Right lobe of liver (tissue), 4 donors: ENCODE results near the gene CSF1R.

Source experiments
- POLR2A ChIP-seq: fragments of 450-650 bp; IDR thresholded peaks from one replicate; pipeline ENCODE4 v1.6.1; 2017; ENCODE audit warnings: antibody characterized with exemption, mild to moderate bottlenecking
- TF ChIP-seq, protein P1 (sequence below), 4 donors: fragments of 200-600 bp in 3 of 4; fragments of 450-650 bp in 1 of 4; IDR thresholded peaks; one replicate each; pipeline versions ENCODE4 v1.5.1 to v1.8.0; 2016 to 2022; ENCODE audit warnings: antibody characterized with exemption in 4 of 4, mild to moderate bottlenecking in 2 of 4
- donor health status: DM: no; HTN: no; CAD: no.
- donor health status: DM: no; HTN: no; CAD: no.
- donor health status: DM: no; HTN: yes; CAD: no.

DNA sequence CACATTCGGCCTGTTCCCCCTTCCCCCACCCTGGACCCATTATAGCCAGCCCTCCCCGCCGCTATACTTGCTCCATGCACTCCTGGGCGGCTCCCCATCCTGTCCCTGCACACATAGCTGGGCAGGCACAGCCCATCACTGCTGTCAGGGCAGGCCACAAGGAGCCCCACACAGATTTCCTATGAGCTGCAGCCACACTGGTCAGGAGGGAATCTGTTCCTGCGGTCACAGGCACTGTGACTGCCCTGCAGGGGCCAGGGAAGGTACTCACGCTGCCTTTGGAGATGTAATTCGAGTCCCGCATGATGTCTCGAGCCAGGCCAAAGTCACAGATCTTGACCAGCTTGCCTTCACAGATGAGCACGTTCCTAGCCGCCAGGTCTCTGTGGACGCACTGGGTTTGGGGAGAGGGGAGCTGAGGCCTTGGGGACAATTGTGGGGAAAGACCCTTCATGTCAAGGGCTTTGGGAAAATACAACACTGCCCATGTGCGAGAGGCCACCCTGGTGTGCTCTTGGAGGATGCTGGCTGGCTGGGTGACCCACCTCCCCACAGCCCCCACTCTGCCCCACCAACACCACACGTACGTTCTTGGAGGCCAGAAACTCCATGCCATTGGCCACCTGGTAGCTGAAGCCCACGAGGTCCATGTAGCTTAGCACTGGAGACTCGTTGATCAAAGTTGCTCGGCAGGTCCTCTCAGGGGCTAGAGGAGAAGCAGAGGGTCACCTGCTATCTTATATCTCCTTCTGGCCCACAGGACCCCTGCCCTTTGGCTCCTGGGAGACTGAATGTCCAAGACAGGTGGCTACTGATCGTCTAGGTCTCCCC lies 34.5 kb upstream of the CSF1R start:
- TF ChIP-seq, protein P1, sequence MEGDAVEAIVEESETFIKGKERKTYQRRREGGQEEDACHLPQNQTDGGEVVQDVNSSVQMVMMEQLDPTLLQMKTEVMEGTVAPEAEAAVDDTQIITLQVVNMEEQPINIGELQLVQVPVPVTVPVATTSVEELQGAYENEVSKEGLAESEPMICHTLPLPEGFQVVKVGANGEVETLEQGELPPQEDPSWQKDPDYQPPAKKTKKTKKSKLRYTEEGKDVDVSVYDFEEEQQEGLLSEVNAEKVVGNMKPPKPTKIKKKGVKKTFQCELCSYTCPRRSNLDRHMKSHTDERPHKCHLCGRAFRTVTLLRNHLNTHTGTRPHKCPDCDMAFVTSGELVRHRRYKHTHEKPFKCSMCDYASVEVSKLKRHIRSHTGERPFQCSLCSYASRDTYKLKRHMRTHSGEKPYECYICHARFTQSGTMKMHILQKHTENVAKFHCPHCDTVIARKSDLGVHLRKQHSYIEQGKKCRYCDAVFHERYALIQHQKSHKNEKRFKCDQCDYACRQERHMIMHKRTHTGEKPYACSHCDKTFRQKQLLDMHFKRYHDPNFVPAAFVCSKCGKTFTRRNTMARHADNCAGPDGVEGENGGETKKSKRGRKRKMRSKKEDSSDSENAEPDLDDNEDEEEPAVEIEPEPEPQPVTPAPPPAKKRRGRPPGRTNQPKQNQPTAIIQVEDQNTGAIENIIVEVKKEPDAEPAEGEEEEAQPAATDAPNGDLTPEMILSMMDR (IDR thresholded peaks at IDR 0.05) = no peak
- TF ChIP-seq POLR2A = no peak
